Panc1 (cell line): ENCODE measurements around the gene ING4. TPM values are rescaled to one million over a fixed set of nuclear protein-coding genes. Genes with fewer than 3 reads are reported as not detected.

Source experiments
- ATAC-seq: fragments of 200-7000 bp; cut with Tn5 transposase; 2 replicates; pipeline ENCODE4 v1.9.1; 2020; ENCODE audit warnings: mild to moderate bottlenecking, moderate library complexity
- BruUV-seq: library from RNA; stranded (reverse); fragments of 400-500 nt; replicated peaks from 2 replicates; lab custom pipeline; 2021; lab: Mats Ljungman, UMichigan
- CTCF ChIA-PET: fragments of 300-600 bp; sonication (Branson Sonifier 250); formaldehyde crosslinking; loops from one replicate; lab custom pipeline; 2022; ENCODE audit warnings: antibody characterized with exemption; lab: Charles Lee
- POLR2A ChIA-PET: fragments of 300-600 bp; sonication (Branson Sonifier 250); formaldehyde crosslinking; loops from one replicate; lab custom pipeline; 2022; ENCODE audit warnings: antibody characterized with exemption; lab: Charles Lee
- DNase-seq: peaks from one replicate; pipeline ENCODE4 v3.0.0-alpha.2; 2010; ENCODE audit warnings: low read depth, low spot score
- H3K27ac ChIP-seq: 2 replicates; pipeline ENCODE4 v1.5.1; 2011; ENCODE audit warnings: mild to moderate bottlenecking, low read length, inconsistent platforms
- H3K27me3 ChIP-seq: fragments of 200-500 bp; sonication (Bioruptor generic); 2 replicates; pipeline ENCODE4 v1.6.0; 2014; ENCODE audit warnings: low read length, inconsistent platforms; ENCODE audit not compliant: control insufficient read depth, insufficient read depth
- H3K36me3 ChIP-seq: fragments of 200-500 bp; sonication (Bioruptor generic); 2 replicates; pipeline ENCODE4 v1.5.1; 2014; ENCODE audit warnings: inconsistent platforms, mild to moderate bottlenecking, low read length, moderate library complexity; ENCODE audit not compliant: control insufficient read depth, insufficient read depth
- H3K4me1 ChIP-seq: 2 replicates; pipeline ENCODE4 v1.5.1; 2011; ENCODE audit warnings: inconsistent platforms, mild to moderate bottlenecking, low read length, moderate library complexity; ENCODE audit not compliant: control insufficient read depth, insufficient read depth
- H3K4me3 ChIP-seq, 2 experiments: 2 replicates each; pipeline ENCODE4 v1.5.1; 2011 to 2012; ENCODE audit warnings: low read depth in 2 of 2, low read length in 2 of 2, mild to moderate bottlenecking in 2 of 2, inconsistent platforms in 1 of 2, moderate library complexity in 1 of 2
- H3K9me3 ChIP-seq: fragments of 200-500 bp; sonication (Bioruptor generic); 2 replicates; pipeline ENCODE4 v1.5.1; 2014; ENCODE audit warnings: low read depth, mild to moderate bottlenecking, inconsistent platforms, low read length, moderate library complexity; ENCODE audit not compliant: control insufficient read depth, insufficient read depth
- CTCF ChIP-seq: fragments of 450-650 bp; IDR thresholded peaks from 2 replicates; pipeline ENCODE4 v1.5.1; 2017; ENCODE audit warnings: mild to moderate bottlenecking
- POLR2AphosphoS5 ChIP-seq: IDR thresholded peaks from 2 replicates; pipeline ENCODE4 v1.6.1; 2012; ENCODE audit warnings: mild to moderate bottlenecking, low read depth, low read length, moderate library complexity
- REST ChIP-seq, 2 experiments: IDR thresholded peaks; 2 replicates each; pipeline ENCODE4 v1.6.1; 2011 to 2012; ENCODE audit warnings: low read depth in 2 of 2, control low read depth in 1 of 2, low read length in 1 of 2, mild to moderate bottlenecking in 1 of 2, moderate library complexity in 1 of 2; ENCODE audit not compliant: insufficient read depth in 1 of 2
- SIN3A ChIP-seq: IDR thresholded peaks from 2 replicates; pipeline ENCODE4 v1.6.1; 2012; ENCODE audit warnings: low read depth, mild to moderate bottlenecking, low read length, moderate library complexity, borderline replicate concordance; ENCODE audit not compliant: insufficient read depth
- TCF7L2 ChIP-seq: IDR thresholded peaks from 2 replicates; pipeline ENCODE4 v1.6.1; 2011; ENCODE audit warnings: mild to moderate bottlenecking, low read depth, low read length, inconsistent platforms
- in situ Hi-C: cut with HindIII; loops from 2 replicates; pipeline ENCODE4 v1.10.0; 2016; ENCODE audit warnings: low sequenced_read_pairs, low pct_unique_long_range_greater_than_20kb
- intact Hi-C: fragments of 100-400 bp; cut with micrococcal nuclease; formaldehyde crosslinking; loops from one replicate; pipeline ENCODE4 v1.10.0; 2022; ENCODE audit not compliant: unreplicated experiment
- total RNA-seq: library from RNA; stranded (reverse); gene quantifications from one replicate; pipeline ENCODE4 v1.2.1, GENCODE V29; 2021; ENCODE audit not compliant: unreplicated experiment

The ING4 gene
- total RNA-seq, 1 experiment from 2014 or later: 11.4 TPM

GRCh38 chr12:6697584-6698351, 34.8 kb upstream of the ING4 start:
- no TSS peak for BruUV-seq
- DNase-seq (no peak), ATAC-seq (peak; percentile 88)
- no peak overlapping the region for H3K27ac ChIP-seq
- CTCF ChIA-PET: no interaction called here
- in situ Hi-C loops: no loop called here
- POLR2A ChIA-PET: no interaction called here
- H3K4me3 ChIP-seq: no peak overlapping the region
- TF ChIP-seq CTCF: peak; percentile 80
- TF ChIP-seq TCF7L2: no peak
- TF ChIP-seq POLR2AphosphoS5: no peak
- no peaks in the 10 kb centered on the region for H3K4me1 ChIP-seq
- H3K9me3 ChIP-seq: no peaks in the 10 kb centered on the region
- no peaks in the 10 kb centered on the region for H3K36me3 ChIP-seq
- peaks cover 11% of the 10 kb centered on the region for H3K27me3 ChIP-seq
- intact Hi-C loops: loop anchor here (2.0 kb wide), 1 partner anchor 81 kb away; no protein-coding TSS in a partner anchor

GRCh38 chr12:6696690-6697583, 34.0 kb upstream of the ING4 start:
- Histone ChIP-seq H3K9me3 (no peaks in the 10 kb centered on the region), H3K4me3 (no peak overlapping the region), H3K27ac (no peak overlapping the region), H3K36me3 (no peaks in the 10 kb centered on the region), H3K4me1 (no peaks in the 10 kb centered on the region), H3K27me3 (peaks cover 9% of the 10 kb centered on the region)
- intact Hi-C loops: no loop called here
- ChIA-PET CTCF (interaction anchor here (0.6 to 0.7 kb wide), 2 partner anchors 75 to 136 kb away, joined by 3 to 9 read pairs; no protein-coding TSS in a partner anchor), POLR2A (interaction anchor here (0.6 kb wide), 1 partner anchor 81 kb away, joined by 5 read pairs; no protein-coding TSS in a partner anchor)
- DNase-seq (no peak), ATAC-seq (no peak)
- in situ Hi-C loops: no loop called here
- BruUV-seq: no TSS peak
- TF ChIP-seq SIN3A (no peak), CTCF (no peak), POLR2AphosphoS5 (no peak), REST (IDR thresholded peaks at IDR 0.05; ENCODE audit: insufficient read depth in 1 of 2, low read depth in 2 of 2, low read length in 1 of 2) (no peak), TCF7L2 (no peak)
